Amniotic epithelial cell (primary cell): ENCODE results near the gene THRA.

Experiments used
- DNase-seq: peaks from one replicate; pipeline ENCODE4 v3.0.0-alpha.2; 2010; ENCODE audit warnings: low read depth

The THRA gene

GRCh38 chr17:40026816-40027613, 35.8 kb upstream of the THRA start:
- DNase-seq, result peak; percentile 60

GRCh38 chr17:40027614-40028012, 35.2 kb upstream of the THRA start:
- no peak for DNase-seq

GRCh38 chr17:40028595-40028994, 34.2 kb upstream of the THRA start:
- DNase-seq, result no peak

GRCh38 chr17:40031706-40032105, 31.1 kb upstream of the THRA start:
- DNase-seq, result no peak

GRCh38 chr17:40032322-40033320, 30.1 kb upstream of the THRA start:
- no peak for DNase-seq

- no peak for DNase-seq
Observed at GRCh38 chr17:40033339-40033738, 29.4 kb upstream of the THRA start.

- no peak for DNase-seq
Observed at GRCh38 chr17:40034426-40035161, 28.2 kb upstream of the THRA start.

GRCh38 chr17:40035162-40035559, 27.6 kb upstream of the THRA start:
- peak; percentile 38 for DNase-seq

- peak; percentile 82 for DNase-seq
Observed at GRCh38 chr17:40038882-40039513, 23.8 kb upstream of the THRA start.

- no peak for DNase-seq
Observed at GRCh38 chr17:40041196-40041595, 21.6 kb upstream of the THRA start.

- DNase-seq, result no peak
Observed at GRCh38 chr17:40056379-40057015, 6.3 kb upstream of the THRA start.

GRCh38 chr17:40058186-40058784, 4.5 kb upstream of the THRA start:
- DNase-seq, result no peak

- DNase-seq, result no peak
Observed at GRCh38 chr17:40058865-40059264, 3.9 kb upstream of the THRA start.

- DNase-seq, result no peak
Observed at GRCh38 chr17:40059729-40060475, 2.9 kb upstream of the THRA start.

- DNase-seq, result no peak
Observed at GRCh38 chr17:40060887-40061608, 1.7 kb upstream of the THRA start.

GRCh38 chr17:40061609-40062038, 1.1 kb upstream of the THRA start:
- no peak for DNase-seq

GRCh38 chr17:40063187-40063771, 514 bp downstream of the THRA start:
- DNase-seq, result peak; percentile 68

- DNase-seq, result no peak
Observed at GRCh38 chr17:40063901-40064531, 1.3 kb downstream of the THRA start.
